ENCODE measurements around the gene OR2T29. TPM values are rescaled to one million over a fixed set of nuclear protein-coding genes. Genes with fewer than 3 reads are reported as not detected.
"Not testable (repeated sequence)": the region's sequence is repeated elsewhere in the genome, so short reads cannot be mapped to it uniquely, and the experiment has no call there.

OR2T29 gene
- total RNA-seq, 1 donor from 2014 or later, result not detected

DNA sequence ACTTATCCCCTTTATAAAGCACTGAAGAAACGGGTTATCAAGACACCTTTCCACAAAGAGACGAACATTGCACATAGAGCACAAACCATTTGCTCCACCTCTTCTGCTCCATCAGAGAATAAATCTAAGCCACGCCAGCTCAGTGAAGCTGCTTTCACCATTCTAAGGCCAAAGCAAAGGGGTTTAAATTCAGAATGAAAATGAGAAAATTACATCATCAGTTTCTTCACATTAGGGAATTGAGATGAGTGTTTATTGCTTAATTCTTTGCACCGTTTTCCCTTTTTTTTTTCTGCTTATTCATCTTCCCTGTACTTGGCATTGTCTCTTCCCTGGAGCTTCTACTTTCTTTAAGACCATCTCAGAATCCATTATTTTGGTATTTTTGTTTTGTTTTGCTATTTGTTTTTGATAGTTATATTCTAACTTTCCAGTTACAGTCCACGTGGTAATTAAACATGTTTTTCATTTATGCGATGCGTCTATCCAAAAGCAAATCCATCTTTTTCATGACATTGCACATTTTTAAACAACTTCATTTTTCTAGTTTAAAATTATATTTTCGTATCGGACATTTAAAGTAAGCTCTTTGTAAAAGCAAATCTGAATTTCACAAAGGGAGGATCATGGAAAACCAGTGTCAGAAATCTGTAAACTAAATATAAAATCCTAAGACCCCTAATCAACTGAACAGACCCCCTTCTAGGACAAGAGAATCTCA, 13.8 kb upstream of the OR2T29 start:
- TF ChIP-seq, protein P1, sequence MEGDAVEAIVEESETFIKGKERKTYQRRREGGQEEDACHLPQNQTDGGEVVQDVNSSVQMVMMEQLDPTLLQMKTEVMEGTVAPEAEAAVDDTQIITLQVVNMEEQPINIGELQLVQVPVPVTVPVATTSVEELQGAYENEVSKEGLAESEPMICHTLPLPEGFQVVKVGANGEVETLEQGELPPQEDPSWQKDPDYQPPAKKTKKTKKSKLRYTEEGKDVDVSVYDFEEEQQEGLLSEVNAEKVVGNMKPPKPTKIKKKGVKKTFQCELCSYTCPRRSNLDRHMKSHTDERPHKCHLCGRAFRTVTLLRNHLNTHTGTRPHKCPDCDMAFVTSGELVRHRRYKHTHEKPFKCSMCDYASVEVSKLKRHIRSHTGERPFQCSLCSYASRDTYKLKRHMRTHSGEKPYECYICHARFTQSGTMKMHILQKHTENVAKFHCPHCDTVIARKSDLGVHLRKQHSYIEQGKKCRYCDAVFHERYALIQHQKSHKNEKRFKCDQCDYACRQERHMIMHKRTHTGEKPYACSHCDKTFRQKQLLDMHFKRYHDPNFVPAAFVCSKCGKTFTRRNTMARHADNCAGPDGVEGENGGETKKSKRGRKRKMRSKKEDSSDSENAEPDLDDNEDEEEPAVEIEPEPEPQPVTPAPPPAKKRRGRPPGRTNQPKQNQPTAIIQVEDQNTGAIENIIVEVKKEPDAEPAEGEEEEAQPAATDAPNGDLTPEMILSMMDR (IDR thresholded peaks at IDR 0.05), result no peak
- no peak for TF ChIP-seq POLR2A (IDR thresholded peaks at IDR 0.05)
- no peak for TF ChIP-seq POLR2AphosphoS5 (IDR thresholded peaks at IDR 0.05; ENCODE audit: insufficient read depth in 1 of 2, low read depth in 1 of 2)
- Histone ChIP-seq H3K9me3 (no peaks in the 10 kb centered on the region), H3K36me3 (no peaks in the 10 kb centered on the region), H3K27ac (no peak overlapping the region), H3K4me3 (no peak overlapping the region), H3K4me1 (no peaks in the 10 kb centered on the region), H3K27me3 (no peaks in the 10 kb centered on the region)
- DNase-seq (ENCODE audit: extremely low spot score in 2 of 2), result no peak
- intact Hi-C loops (cut with DNase I), result no loop called here

DNA sequence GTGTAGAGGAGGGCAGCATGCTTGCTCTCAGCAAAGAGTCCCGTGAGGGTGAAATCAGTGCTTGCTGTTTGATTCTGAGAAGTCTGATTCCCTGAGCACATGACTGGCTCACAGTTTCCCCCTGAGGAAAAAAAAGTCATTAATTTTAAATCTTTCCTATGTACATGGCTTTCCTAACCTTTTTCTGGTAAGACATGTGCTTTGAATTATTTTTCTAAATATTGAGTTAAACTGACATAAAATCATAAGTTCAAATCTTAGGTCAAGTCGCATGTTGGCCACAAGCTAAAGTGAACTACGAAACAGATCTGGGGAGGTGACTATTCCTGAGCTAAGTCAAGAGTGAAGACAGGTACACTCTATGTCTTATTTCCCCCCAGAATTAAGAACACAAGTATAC, 12.1 kb upstream of the OR2T29 start, which contains the start of gene OR2T34:
Gene OR2T34, minus strand, starts transcription at position 101 of the 400 bp plus-strand sequence. Its CDS starts 0 bp downstream, at position 101.
- DNase-seq (ENCODE audit: extremely low spot score in 2 of 2); H3K27ac ChIP-seq; H3K9me3 ChIP-seq; intact Hi-C loops (cut with DNase I); H3K4me3 ChIP-seq; H3K36me3 ChIP-seq; H3K4me1 ChIP-seq; H3K27me3 ChIP-seq: not testable (repeated sequence)

DNA sequence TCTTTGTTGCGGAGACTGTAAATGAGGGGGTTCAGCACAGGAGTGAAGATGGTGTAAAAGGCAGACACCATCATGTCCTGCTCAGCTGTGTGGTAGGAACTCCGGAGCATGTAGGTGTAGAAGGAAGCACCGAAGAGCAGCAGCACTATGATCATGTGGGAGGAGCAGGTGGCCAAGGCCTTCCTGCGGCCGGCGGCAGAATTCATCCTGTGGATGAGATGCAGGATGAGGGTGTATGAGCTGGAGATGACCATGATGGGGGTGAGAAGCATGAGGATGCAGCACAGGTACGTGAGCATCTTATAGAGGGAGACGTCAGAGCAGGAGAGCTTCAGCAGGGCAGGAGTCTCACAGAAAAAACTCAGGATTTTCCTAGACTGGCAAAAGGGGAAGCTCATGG, 11.3 kb upstream of the OR2T29 start:
- H3K27ac ChIP-seq; H3K4me3 ChIP-seq; H3K36me3 ChIP-seq; H3K27me3 ChIP-seq; H3K9me3 ChIP-seq; intact Hi-C loops (cut with DNase I); H3K4me1 ChIP-seq; DNase-seq (ENCODE audit: extremely low spot score in 2 of 2): not testable (repeated sequence)

DNA sequence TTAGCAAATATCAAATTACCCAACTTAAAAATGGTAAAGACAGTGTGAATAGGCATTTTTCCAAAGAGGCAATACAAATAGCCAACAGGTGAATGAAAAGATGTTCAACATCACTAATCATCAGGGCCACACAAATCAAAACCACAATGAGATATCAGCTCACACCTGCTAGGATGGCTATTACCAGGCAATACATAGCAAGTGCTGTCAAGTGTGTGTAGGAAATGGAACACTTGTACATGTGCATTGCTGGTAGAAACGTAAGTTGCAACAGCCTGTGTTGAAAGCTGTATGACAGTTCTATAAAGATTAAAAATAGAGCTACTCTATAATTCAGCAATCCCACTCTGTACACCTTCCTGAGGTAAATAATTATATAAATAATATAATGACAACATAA, 9.5 kb upstream of the OR2T29 start:
- intact Hi-C loops (cut with DNase I); H3K4me3 ChIP-seq: not testable (repeated sequence)

DNA sequence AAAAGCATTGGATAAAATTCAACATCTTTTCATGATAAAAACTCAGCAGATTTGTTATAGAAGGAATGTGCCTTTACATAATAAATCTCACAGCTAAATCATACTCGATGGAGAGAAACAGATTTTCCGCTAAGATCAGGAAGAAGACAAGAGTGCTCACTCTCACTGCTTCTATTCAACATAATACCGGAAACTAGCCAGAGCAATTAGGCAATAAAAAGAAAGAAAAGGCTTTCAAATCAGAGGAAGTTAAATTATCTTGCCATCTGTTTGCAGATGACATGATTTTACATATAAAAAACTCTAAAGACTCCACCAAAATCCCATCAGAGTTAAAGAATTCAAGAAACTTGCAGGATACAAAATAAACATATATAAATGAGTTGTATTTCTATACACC, 8.2 kb upstream of the OR2T29 start:
- H3K27ac ChIP-seq; DNase-seq (ENCODE audit: extremely low spot score in 2 of 2); H3K9me3 ChIP-seq; intact Hi-C loops (cut with DNase I); H3K4me3 ChIP-seq; H3K36me3 ChIP-seq; H3K27me3 ChIP-seq; H3K4me1 ChIP-seq: not testable (repeated sequence)

More for the DNA sequence above, 9.5 kb upstream of the OR2T29 start:
- DNase-seq (ENCODE audit: extremely low spot score in 2 of 2); H3K9me3 ChIP-seq; H3K27ac ChIP-seq; H3K36me3 ChIP-seq; H3K4me1 ChIP-seq; H3K27me3 ChIP-seq: not testable (repeated sequence)

DNA sequence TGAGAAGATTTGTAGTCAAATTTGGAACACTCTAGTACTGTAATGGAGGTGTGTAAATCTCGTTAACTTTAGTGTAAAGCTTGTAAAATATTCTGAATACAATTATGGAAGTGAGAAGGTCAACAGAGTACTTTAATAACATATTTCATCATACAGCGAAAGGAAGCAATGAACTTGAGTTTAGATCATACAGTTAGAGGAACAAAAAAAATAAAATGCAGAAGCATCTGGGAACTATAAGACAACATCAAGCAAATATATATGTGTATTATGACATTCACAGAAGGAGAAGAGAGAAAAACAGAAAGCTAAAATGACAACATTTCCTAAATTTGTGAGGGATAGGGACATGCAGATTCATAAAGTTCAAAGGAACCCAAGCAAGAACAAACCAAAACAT, 6.5 kb upstream of the OR2T29 start:
- DNase-seq (ENCODE audit: extremely low spot score in 2 of 2); intact Hi-C loops (cut with DNase I); H3K9me3 ChIP-seq; H3K4me3 ChIP-seq; H3K36me3 ChIP-seq; H3K27me3 ChIP-seq; H3K27ac ChIP-seq; H3K4me1 ChIP-seq: not testable (repeated sequence)

DNA sequence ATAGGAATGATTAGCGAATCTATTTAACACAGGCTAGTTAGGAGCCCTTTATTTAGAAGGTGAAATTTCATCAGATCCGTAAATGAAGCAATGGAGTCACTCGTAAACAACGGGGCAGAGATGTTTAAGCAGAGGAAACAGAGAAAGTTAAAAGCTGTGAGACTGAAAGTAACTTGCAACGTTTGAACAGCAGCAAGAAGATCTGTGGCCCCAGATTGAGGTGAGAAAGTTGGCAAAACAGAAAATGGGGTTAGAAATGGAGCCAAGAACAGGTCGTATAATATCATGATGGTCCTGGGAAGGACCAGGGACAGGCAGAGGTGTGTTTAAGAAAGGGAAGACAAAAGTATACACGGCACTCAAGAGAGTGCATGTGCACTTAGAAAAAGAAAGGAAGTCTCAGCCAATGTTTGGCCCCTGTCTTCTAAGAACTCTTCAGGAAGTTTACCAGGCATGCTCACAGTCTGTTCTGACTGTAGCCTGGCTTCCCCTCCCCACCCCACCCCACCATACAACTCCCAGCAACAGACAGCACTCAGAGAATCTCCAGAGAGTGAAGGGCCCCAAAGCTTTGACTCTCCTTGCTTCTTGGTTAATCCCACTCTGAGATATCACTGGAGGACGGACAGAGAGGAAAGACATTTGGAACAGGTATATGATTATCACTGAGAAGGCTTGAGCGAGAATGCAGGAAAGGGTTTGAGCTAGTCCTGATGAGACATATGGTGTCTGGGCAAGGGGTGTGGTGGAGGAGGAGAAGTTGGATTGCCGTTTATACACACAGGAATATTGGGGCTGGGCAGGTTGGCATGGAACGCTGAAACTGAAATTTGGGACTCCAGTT, 3.2 kb upstream of the OR2T29 start:
- H3K4me1 ChIP-seq; H3K27ac ChIP-seq; H3K27me3 ChIP-seq; H3K4me3 ChIP-seq; H3K9me3 ChIP-seq; intact Hi-C loops (cut with DNase I); H3K36me3 ChIP-seq; DNase-seq (ENCODE audit: extremely low spot score in 2 of 2): not testable (repeated sequence)

DNA sequence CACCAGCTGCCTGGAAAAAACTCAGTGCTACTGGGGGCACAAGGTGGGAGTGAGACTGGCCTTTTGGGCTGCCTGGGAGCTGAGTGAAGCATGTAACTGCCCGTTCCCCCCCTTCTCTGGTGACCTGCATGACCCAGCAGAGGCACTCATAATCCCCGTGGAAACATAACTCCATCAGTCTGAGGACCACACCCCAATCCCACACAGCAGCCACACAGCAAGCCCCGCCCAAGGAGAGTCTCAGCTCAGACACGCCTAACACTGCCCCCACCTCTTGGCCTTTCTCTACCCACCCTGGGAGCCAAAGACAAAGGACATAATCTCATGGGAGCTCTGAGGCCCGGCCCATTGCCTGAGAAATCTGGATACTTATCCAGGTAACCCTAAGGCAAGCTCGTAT, 11.5 kb downstream of the OR2T29 start:
- H3K36me3 ChIP-seq; intact Hi-C loops (cut with DNase I); H3K27me3 ChIP-seq: not testable (repeated sequence)

DNA sequence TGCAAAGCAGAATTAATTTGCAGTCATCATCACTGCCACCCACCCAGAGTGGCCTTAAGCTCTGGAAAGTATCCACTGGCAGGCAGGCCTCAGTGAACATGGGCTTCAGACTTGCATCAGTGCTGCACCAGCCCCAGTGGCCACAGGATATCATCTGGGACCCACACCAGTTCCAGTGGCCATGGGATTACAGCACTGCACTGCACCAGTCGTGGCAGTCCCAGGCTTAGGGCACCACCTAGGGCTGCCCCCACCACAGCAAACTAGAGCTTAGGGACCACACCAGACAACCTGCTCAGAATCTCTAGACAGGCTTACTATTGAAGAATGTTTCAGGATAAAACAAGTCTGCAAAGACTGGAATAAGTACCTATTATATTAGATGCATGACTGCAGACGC, 15.2 kb downstream of the OR2T29 start:
- intact Hi-C loops (cut with DNase I); H3K36me3 ChIP-seq; H3K9me3 ChIP-seq; H3K27me3 ChIP-seq; DNase-seq (ENCODE audit: extremely low spot score in 2 of 2); H3K4me3 ChIP-seq; H3K27ac ChIP-seq; H3K4me1 ChIP-seq: not testable (repeated sequence)

More for the DNA sequence above, 11.5 kb downstream of the OR2T29 start:
- not testable (repeated sequence) for H3K9me3 ChIP-seq; DNase-seq (ENCODE audit: extremely low spot score in 2 of 2); H3K4me3 ChIP-seq; H3K27ac ChIP-seq; H3K4me1 ChIP-seq

DNA sequence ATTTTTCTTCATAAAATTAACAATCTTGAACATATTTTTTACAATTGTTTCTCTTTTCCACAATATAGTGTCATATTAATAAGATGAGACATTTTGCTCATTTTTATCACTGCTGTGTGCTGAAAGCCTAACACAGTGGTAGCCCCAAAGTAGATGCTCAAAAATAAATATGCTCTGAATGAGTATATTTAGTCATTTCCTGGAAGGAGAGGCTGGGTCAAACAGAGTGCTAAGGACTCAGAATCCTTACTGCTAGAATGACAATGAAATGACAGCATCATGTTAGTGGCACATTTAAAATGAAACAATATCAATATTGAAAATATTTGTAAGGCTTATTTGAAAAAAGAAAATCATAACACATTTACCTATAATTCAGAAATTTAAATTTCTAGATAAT, 25.1 kb downstream of the OR2T29 start:
- H3K27me3 ChIP-seq; H3K27ac ChIP-seq; H3K4me1 ChIP-seq; H3K9me3 ChIP-seq; DNase-seq (ENCODE audit: extremely low spot score in 2 of 2); intact Hi-C loops (cut with DNase I); H3K4me3 ChIP-seq; H3K36me3 ChIP-seq: not testable (repeated sequence)
